Ascending aorta (tissue), 2 donors: Measurements from ENCODE around the gene NDUFA3. TPM values are rescaled to one million over a fixed set of nuclear protein-coding genes. Genes with fewer than 3 reads are reported as not detected.
A peak's percentile ranks its signal among the peaks of the same experiment; 100 is the strongest.

Source experiments
- DNase-seq, 2 donors: peaks; one replicate each; pipeline ENCODE4 v3.0.0-alpha.2; 2019; ENCODE audit warnings: low spot score in 2 of 2
- H3K27ac ChIP-seq, 2 donors: fragments of 200-600 bp; sonication (generic); one replicate each; pipeline ENCODE4 v1.5.1; 2016 to 2017; ENCODE audit warnings: mild to moderate bottlenecking in 1 of 2
- H3K27me3 ChIP-seq: fragments of 200-600 bp; sonication (generic); one replicate; pipeline ENCODE4 v1.5.1; 2017
- H3K36me3 ChIP-seq, 2 donors: fragments of 200-600 bp; sonication (generic); one replicate each; pipeline ENCODE4 v1.5.1; 2016
- H3K4me1 ChIP-seq, 2 donors: fragments of 200-600 bp; sonication (generic); one replicate each; pipeline ENCODE4 v1.5.1; 2016 to 2017; ENCODE audit warnings: mild to moderate bottlenecking in 1 of 2
- H3K4me3 ChIP-seq, 2 donors: fragments of 200-600 bp; sonication (generic); one replicate each; pipeline ENCODE4 v1.5.1; 2016 to 2017; ENCODE audit warnings: mild to moderate bottlenecking in 1 of 2
- H3K9me3 ChIP-seq, 2 donors: fragments of 200-600 bp; sonication (generic); one replicate each; pipeline ENCODE4 v1.5.1; 2016
- CTCF ChIP-seq, 3 experiments: fragments of 200-600 bp in 2 of 3; fragments of 450-650 bp in 1 of 3; sonication (generic) in 2 of 3; IDR thresholded peaks; one replicate each; pipeline ENCODE4 v1.5.1; 2016 to 2019; ENCODE audit warnings: antibody characterized with exemption in 3 of 3, mild to moderate bottlenecking in 1 of 3, moderate library complexity in 1 of 3
- intact Hi-C: fragments of 100-400 bp; cut with DNase I; formaldehyde crosslinking; loops from one replicate; pipeline ENCODE4 v1.15.1; 2023
- total RNA-seq: library from RNA; depleted of rRNA; stranded (reverse); fragments of >200 nt; gene quantifications from one replicate; pipeline ENCODE4 v1.1.0, GENCODE V29; 2016

Gene NDUFA3
- total RNA-seq, 1 donor from 2014 or later: 12.5 TPM

GRCh38 chr19:54129617-54129996 is 27.0 kb downstream of the NDUFA3 start:
- intact Hi-C loops: no loop called here
- Histone ChIP-seq H3K4me1 (no peaks in the 10 kb centered on the region), H3K4me3 (no peak overlapping the region), H3K9me3 (no peaks in the 10 kb centered on the region), H3K27ac (no peak overlapping the region), H3K27me3 (no peaks in the 10 kb centered on the region), H3K36me3 (peaks cover 54 to 76% of the 10 kb centered on the region in 2 donors)
- TF ChIP-seq CTCF (IDR thresholded peaks at IDR 0.05): no peak
- DNase-seq: no peak

- intact Hi-C loops: no loop called here
- Histone ChIP-seq H3K9me3 (no peaks in the 10 kb centered on the region), H3K27ac (no peak overlapping the region), H3K4me1 (peaks cover 0 to 5% of the 10 kb centered on the region in 2 donors), H3K4me3 (no peak overlapping the region), H3K27me3 (no peaks in the 10 kb centered on the region), H3K36me3 (peaks cover 23 to 38% of the 10 kb centered on the region in 2 donors)
- TF ChIP-seq CTCF (IDR thresholded peaks at IDR 0.05): no peak
- no peak for DNase-seq
These were observed 30.8 kb downstream of the NDUFA3 start for GRCh38 chr19:54133312-54133956.

DNA sequence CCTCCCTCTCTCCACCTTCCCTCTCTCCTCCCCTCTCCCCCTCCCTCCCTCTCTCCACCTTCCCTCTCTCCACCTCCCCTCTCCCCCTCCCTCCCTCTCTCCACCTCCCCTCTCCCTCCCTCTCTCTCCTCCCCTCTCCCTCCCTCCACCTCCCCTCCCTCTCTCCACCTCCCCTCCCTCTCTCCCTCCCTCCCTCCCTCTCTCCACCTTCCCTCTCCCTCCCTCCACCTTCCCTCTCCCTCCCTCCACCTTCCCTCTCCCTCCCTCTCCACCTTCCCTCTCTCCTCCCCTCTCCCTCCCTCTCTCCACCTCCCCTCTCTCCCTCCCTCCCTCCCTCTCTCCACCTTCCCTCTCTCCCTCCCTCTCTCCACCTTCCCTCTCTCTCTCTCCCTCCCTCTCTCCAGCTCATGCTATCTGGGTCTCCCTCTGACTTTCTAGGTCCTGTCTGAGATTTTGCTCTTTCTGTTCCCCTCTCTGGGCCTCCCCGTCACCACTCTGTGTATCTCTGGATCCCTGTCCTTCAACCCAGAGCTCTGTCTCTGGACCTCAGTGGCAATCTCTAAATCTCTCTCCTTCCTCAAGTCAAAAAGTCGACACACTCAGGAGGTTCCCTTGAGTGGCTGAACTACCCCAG is 31.4 kb downstream of the NDUFA3 start:
- intact Hi-C loops: no loop called here

GRCh38 chr19:54136086-54136863 is 33.6 kb downstream of the NDUFA3 start:
- Histone ChIP-seq H3K27me3 (no peaks in the 10 kb centered on the region), H3K4me3 (peak overlapping the region; percentile 61 to 64), H3K36me3 (peaks cover 7 to 14% of the 10 kb centered on the region in 2 donors), H3K9me3 (no peaks in the 10 kb centered on the region), H3K4me1 (peaks cover 0 to 15% of the 10 kb centered on the region in 2 donors), H3K27ac (peak overlapping the region; percentile 59 to 67)
- TF ChIP-seq CTCF (IDR thresholded peaks at IDR 0.05): no peak
- DNase-seq: no peak
- intact Hi-C loops: no loop called here

More for the DNA sequence above, 31.4 kb downstream of the NDUFA3 start:
- Histone ChIP-seq H3K4me3 (no peak overlapping the region), H3K27ac (no peak overlapping the region), H3K9me3 (no peaks in the 10 kb centered on the region), H3K27me3 (no peaks in the 10 kb centered on the region), H3K4me1 (peaks cover 0 to 10% of the 10 kb centered on the region in 2 donors), H3K36me3 (peaks cover 17 to 31% of the 10 kb centered on the region in 2 donors)
- no peak for DNase-seq
- no peak for TF ChIP-seq CTCF (IDR thresholded peaks at IDR 0.05)

DNA sequence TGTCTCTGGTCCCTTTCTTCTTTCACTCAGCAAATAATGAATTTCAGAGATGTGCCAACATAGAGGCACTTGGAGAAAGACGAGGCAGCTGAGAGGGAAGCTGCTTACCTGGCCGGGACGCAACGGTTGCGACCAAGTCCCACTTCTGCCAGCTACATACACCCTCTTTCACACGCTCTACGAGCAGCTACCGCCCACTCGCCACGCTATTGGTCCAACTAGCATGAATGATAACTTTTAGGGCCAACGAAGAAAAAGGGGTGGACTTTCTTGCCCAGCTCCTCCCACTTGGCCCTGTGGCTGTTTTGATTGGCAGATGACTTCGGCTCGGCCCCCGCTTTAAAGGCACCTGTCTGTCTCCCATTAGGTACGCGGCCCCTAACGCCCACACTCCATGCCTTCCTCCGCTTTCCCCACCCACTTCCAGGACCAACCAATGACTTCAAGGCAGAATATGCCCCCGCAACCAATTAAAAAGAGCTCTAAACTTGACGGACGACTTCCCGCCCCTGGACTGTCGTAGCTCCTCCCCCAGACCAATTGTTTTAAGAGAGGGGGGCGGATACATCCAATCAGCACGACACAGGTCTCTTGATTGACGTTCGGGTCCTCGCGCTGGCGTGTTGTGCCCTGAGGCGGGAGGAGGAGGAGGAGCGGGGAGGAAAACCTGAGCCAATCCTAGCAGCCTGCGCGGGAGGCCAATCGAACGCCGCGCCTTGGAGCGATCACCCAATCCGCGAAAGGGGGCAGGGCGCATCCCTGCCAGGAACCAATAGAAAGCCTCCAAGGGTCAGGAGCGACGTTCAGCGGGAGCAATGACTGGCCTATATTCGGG is 34.4 kb downstream of the NDUFA3 start:
- peaks cover 0 to 7% of the 10 kb centered on the region in 2 donors for H3K36me3 ChIP-seq
- TF ChIP-seq CTCF (IDR thresholded peaks at IDR 0.05): no peak
- intact Hi-C loops: loop anchor here (1.0 kb wide), 7 partner anchors 22 to 327 kb away; partner anchors contain the start of genes LENG1, LENG8, MYADM and NDUFA3
- H3K27me3 ChIP-seq: no peaks in the 10 kb centered on the region
- H3K4me3 ChIP-seq: peak overlapping the region; percentile 95 to 98
- H3K27ac ChIP-seq: peak overlapping the region; percentile 96 to 98
- H3K9me3 ChIP-seq: no peaks in the 10 kb centered on the region
- peak; percentile 100 for DNase-seq
- peaks cover 0 to 15% of the 10 kb centered on the region in 2 donors for H3K4me1 ChIP-seq
